Fibroblast of lung (primary cell): ENCODE data around the gene LSR. TPM values are rescaled to one million over a fixed set of nuclear protein-coding genes. Genes with fewer than 3 reads are reported as not detected.

ENCODE experiments used
- DNase-seq, 2 donors: peaks; one replicate each; pipeline versions ENCODE4 v3.0.0 to v3.0.0-alpha.2; 2010; ENCODE audit warnings: low read depth in 2 of 2
- H2AFZ ChIP-seq: 2 replicates; pipeline ENCODE4 v1.5.1; 2012; ENCODE audit warnings: low read length, control low read depth, inconsistent platforms
- H3K27ac ChIP-seq: 2 replicates; pipeline ENCODE4 v1.5.1; 2011; ENCODE audit warnings: low read length, control low read depth; ENCODE audit not compliant: insufficient read depth
- H3K27me3 ChIP-seq: 2 replicates; pipeline ENCODE4 v1.5.1; 2011; ENCODE audit warnings: mild to moderate bottlenecking, low read length; ENCODE audit not compliant: control insufficient read depth, insufficient read depth
- H3K36me3 ChIP-seq: 2 replicates; pipeline ENCODE4 v1.5.1; 2011; ENCODE audit warnings: low read length; ENCODE audit not compliant: control insufficient read depth, insufficient read depth
- H3K4me1 ChIP-seq: 2 replicates; pipeline ENCODE4 v1.5.1; 2011; ENCODE audit warnings: low read length; ENCODE audit not compliant: control insufficient read depth, insufficient read depth; ENCODE audit errors: extremely low read depth
- H3K4me2 ChIP-seq: 2 replicates; pipeline ENCODE4 v1.5.1; 2011; ENCODE audit warnings: low read length, control low read depth; ENCODE audit not compliant: insufficient read depth; ENCODE audit errors: extremely low read depth
- H3K4me3 ChIP-seq, 4 experiments: fragments of 200-600 bp in 1 of 4; sonication (generic) in 1 of 4; replicated peaks in 1 of 4; 2 replicates each; pipeline ENCODE4 v1.5.1; 2011 to 2016; ENCODE audit warnings: low read length in 4 of 4, low read depth in 3 of 4, mild to moderate bottlenecking in 3 of 4, control low read depth in 2 of 4, inconsistent platforms in 1 of 4, mixed read lengths in 1 of 4; ENCODE audit not compliant: insufficient read depth in 1 of 4; ENCODE audit errors: control extremely low read depth in 1 of 4
- H3K79me2 ChIP-seq: 2 replicates; pipeline ENCODE4 v1.5.1; 2012; ENCODE audit warnings: mild to moderate bottlenecking, low read length, inconsistent platforms; ENCODE audit not compliant: control insufficient read depth, insufficient read depth
- H3K9ac ChIP-seq: 2 replicates; pipeline ENCODE4 v1.5.1; 2011; ENCODE audit warnings: mild to moderate bottlenecking, low read length, control low read depth; ENCODE audit not compliant: insufficient read depth
- H3K9me3 ChIP-seq: 2 replicates; pipeline ENCODE4 v1.5.1; 2012; ENCODE audit warnings: low read depth, low read length; ENCODE audit not compliant: control insufficient read depth, insufficient read depth
- H4K20me1 ChIP-seq: 2 replicates; pipeline ENCODE4 v1.5.1; 2011; ENCODE audit warnings: low read length; ENCODE audit not compliant: control insufficient read depth, insufficient read depth; ENCODE audit errors: extremely low read depth
- EZH2 ChIP-seq: IDR thresholded peaks from 2 replicates; pipeline ENCODE4 v1.5.1; 2012; ENCODE audit warnings: low read length, control low read depth, mild to moderate bottlenecking; ENCODE audit errors: missing control alignments
- polyA plus RNA-seq, 2 donors: library from polyadenylated mRNA; depleted of rRNA in 1 of 2; stranded (reverse) in 1 of 2; unstranded in 1 of 2; fragments of >200 nt; gene quantifications; 2 replicates each; pipeline ENCODE4 v1.2.1, GENCODE V29; 2011 to 2012; ENCODE audit warnings: missing spikeins in 1 of 2
- total RNA-seq: library from RNA; depleted of rRNA; stranded (reverse); fragments of >200 nt; gene quantifications from 2 replicates; pipeline ENCODE4 v1.2.1, GENCODE V29; 2014
- TF ChIP-seq, protein P1 (sequence below), 2 donors: IDR thresholded peaks in 1 of 2; conservative IDR thresholded peaks in 1 of 2; 1 replicate in 1 of 2; 2 replicates in 1 of 2; pipeline ENCODE4 v1.5.1; 2011 to 2012; ENCODE audit warnings: low read length in 2 of 2, control low read depth in 1 of 2, inconsistent platforms in 1 of 2, low read depth in 1 of 2, mild to moderate bottlenecking in 1 of 2

Gene LSR
- total and polyA plus RNA-seq, 2 donors (not counting 1 experiment from before 2014, with no cell fraction given) = 0.31 to 0.33 TPM

DNA sequence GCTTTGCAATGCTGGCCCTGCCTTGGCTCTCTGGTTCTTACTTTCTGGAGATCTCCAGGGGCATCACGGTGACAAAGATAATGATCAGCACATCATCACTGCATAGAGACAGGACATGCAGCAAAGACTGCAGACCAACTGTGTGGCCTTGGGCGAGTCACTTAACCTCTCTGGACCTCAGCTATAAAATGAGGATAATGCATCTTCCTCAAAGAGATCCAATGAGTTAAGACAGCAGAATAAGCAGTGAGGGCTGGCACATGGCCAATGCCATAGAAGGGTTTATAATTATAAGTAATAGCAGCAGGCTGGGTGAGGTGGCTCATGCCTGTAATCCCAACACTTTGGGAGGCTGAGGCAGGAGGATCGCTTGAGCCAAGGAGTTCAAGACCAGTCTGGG lies 45.5 kb downstream of the LSR start:
- Histone ChIP-seq H3K9ac (no peak overlapping the region), H3K4me1 (no peaks in the 10 kb centered on the region), H3K9me3 (no peaks in the 10 kb centered on the region), H3K36me3 (no peaks in the 10 kb centered on the region), H4K20me1 (no peaks in the 10 kb centered on the region), H2AFZ (no peak overlapping the region), H3K27me3 (peaks cover 7% of the 10 kb centered on the region), H3K4me3 (no peak overlapping the region), H3K4me2 (no peak overlapping the region), H3K79me2 (no peaks in the 10 kb centered on the region), H3K27ac (no peak overlapping the region)
- TF ChIP-seq EZH2 = no peak
- TF ChIP-seq, protein P1, sequence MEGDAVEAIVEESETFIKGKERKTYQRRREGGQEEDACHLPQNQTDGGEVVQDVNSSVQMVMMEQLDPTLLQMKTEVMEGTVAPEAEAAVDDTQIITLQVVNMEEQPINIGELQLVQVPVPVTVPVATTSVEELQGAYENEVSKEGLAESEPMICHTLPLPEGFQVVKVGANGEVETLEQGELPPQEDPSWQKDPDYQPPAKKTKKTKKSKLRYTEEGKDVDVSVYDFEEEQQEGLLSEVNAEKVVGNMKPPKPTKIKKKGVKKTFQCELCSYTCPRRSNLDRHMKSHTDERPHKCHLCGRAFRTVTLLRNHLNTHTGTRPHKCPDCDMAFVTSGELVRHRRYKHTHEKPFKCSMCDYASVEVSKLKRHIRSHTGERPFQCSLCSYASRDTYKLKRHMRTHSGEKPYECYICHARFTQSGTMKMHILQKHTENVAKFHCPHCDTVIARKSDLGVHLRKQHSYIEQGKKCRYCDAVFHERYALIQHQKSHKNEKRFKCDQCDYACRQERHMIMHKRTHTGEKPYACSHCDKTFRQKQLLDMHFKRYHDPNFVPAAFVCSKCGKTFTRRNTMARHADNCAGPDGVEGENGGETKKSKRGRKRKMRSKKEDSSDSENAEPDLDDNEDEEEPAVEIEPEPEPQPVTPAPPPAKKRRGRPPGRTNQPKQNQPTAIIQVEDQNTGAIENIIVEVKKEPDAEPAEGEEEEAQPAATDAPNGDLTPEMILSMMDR (conservative IDR thresholded peaks at IDR 0.05 in 1 of 2, IDR thresholded peaks at IDR 0.05 in 1 of 2; ENCODE audit: low read depth in 1 of 2, low read length in 2 of 2) = no peak
- DNase-seq = no peak

DNA sequence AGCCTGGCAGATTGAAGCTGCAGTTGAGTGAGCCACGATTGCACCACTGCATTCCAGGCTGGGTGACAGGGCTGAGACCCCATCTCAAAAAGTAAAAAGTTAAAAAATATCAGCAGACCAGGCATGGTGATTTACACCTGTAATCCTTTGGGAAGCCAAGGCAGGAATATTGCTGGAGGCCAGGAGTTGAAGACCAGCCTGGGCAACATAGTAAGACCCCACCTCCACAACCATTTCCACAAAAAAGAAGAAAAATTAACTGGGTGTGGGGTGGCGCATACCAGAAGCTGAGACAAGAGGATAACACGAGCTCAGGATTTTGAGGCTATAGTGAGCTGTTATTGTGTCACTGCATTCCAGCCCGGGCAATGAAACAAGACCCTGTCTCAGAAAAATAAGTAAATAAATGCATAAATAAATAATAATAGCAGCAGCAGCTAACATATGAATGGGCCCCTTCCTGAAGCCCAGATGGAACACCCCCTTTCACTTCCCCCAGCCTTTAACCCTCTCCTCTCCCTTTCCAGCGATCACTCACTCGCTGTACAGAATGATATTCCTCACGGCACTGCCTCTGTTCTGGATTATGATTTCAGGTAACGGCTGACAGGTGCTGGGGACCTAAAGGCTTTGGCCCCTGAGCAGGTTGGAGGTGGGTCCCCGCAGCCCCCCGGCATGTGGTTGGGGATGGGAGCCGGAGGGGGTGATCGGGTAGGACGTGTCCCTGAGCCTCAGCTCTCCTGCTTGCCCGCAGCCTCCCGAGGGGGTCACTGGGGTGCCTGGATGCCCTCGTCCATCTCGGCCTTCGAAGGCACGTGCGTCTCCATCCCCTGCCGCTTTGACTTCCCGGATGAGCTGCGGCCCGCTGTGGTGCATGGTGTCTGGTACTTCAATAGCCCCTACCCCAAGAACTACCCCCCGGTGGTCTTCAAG lies 46.3 kb downstream of the LSR start:
- no peaks in the 10 kb centered on the region for H4K20me1 ChIP-seq
- no peak overlapping the region for H2AFZ ChIP-seq
- TF ChIP-seq EZH2 = no peak
- TF ChIP-seq, protein P1 (conservative IDR thresholded peaks at IDR 0.05 in 1 of 2, IDR thresholded peaks at IDR 0.05 in 1 of 2; ENCODE audit: low read depth in 1 of 2, low read length in 2 of 2) = no peak
- no peak overlapping the region for H3K9ac ChIP-seq
- H3K4me2 ChIP-seq = no peak overlapping the region
- H3K4me1 ChIP-seq = no peaks in the 10 kb centered on the region
- no peak overlapping the region for H3K4me3 ChIP-seq
- H3K79me2 ChIP-seq = no peaks in the 10 kb centered on the region
- peaks cover 7% of the 10 kb centered on the region for H3K27me3 ChIP-seq
- no peak overlapping the region for H3K27ac ChIP-seq
- no peak for DNase-seq
- no peaks in the 10 kb centered on the region for H3K9me3 ChIP-seq
- H3K36me3 ChIP-seq = no peaks in the 10 kb centered on the region

DNA sequence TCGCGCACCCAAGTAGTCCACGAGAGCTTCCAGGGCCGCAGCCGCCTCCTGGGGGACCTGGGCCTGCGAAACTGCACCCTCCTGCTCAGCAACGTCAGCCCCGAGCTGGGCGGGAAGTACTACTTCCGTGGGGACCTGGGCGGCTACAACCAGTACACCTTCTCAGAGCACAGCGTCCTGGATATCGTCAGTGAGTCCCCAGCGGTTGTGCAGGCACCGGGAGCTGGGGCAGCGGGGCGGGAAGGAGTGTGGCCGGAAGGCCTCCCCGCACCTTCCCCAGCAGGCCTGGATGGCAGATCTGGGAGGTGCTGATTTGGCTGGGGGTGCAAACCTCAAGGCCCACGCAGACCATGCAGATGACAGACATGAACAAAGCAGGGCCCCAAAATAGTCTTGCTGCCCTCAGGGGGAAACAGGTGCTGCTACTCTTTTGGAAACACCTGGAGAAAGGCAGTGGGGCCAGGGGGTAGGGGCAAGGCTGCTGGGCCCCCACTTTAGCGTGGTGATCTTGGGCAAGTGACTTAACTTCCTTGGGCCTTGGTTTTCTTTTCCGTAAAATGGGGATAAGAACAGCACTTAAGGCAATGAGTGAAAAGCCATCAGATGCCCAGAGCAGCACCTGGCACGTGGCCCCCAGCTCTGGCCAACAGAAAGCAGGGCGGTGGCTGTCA lies 47.1 kb downstream of the LSR start:
- Histone ChIP-seq H4K20me1 (no peaks in the 10 kb centered on the region), H3K4me2 (no peak overlapping the region), H2AFZ (no peak overlapping the region), H3K79me2 (no peaks in the 10 kb centered on the region), H3K4me1 (no peaks in the 10 kb centered on the region), H3K27me3 (peaks cover 7% of the 10 kb centered on the region), H3K9ac (no peak overlapping the region), H3K4me3 (no peak overlapping the region), H3K27ac (no peak overlapping the region), H3K36me3 (no peaks in the 10 kb centered on the region), H3K9me3 (no peaks in the 10 kb centered on the region)
- TF ChIP-seq, protein P1 (conservative IDR thresholded peaks at IDR 0.05 in 1 of 2, IDR thresholded peaks at IDR 0.05 in 1 of 2; ENCODE audit: low read depth in 1 of 2, low read length in 2 of 2) = no peak
- no peak for TF ChIP-seq EZH2
- DNase-seq = no peak
